HepG2 (cell line): Measurements from ENCODE around the gene GGA1. TPM values are rescaled to one million over a fixed set of nuclear protein-coding genes. Genes with fewer than 3 reads are reported as not detected.
A peak's percentile ranks its signal among the peaks of the same experiment; 100 is the strongest.

ENCODE experiments used
- EEA1 ChIP-seq: sonication (generic); formaldehyde crosslinking; IDR thresholded peaks from 2 replicates; pipeline ENCODE4 v1.5.1; 2020; ENCODE audit warnings: mild to moderate bottlenecking, missing genetic modification reagents, borderline replicate concordance
- KDM3A ChIP-seq: IDR thresholded peaks from 2 replicates; pipeline ENCODE4 v1.6.1; 2018; ENCODE audit warnings: low read depth, missing compliant biosample characterization
- MED1 ChIP-seq: sonication (generic); formaldehyde crosslinking; IDR thresholded peaks from 2 replicates; pipeline ENCODE4 v1.4.0; 2020; ENCODE audit warnings: missing genetic modification reagents
- NPAS2 ChIP-seq: sonication (generic); formaldehyde crosslinking; IDR thresholded peaks from 2 replicates; pipeline ENCODE4 v1.8.0; 2022; ENCODE audit warnings: mild to moderate bottlenecking, missing genetic modification reagents, borderline replicate concordance
- PBX3 ChIP-seq: sonication (generic); formaldehyde crosslinking; IDR thresholded peaks from 2 replicates; pipeline ENCODE4 v1.8.1; 2023; ENCODE audit warnings: missing genetic modification reagents, inconsistent platforms, borderline replicate concordance
- PCBP1 ChIP-seq: fragments of 200-400 bp; formaldehyde crosslinking; IDR thresholded peaks from 2 replicates; pipeline ENCODE4 v1.6.1; 2017; ENCODE audit warnings: mild to moderate bottlenecking, low read depth, low read length, borderline replicate concordance
- PHB2 ChIP-seq: fragments of 450-650 bp; IDR thresholded peaks from 2 replicates; pipeline ENCODE4 v1.6.1; 2018; ENCODE audit not compliant: partially characterized antibody
- POGK ChIP-seq: sonication (generic); formaldehyde crosslinking; conservative IDR thresholded peaks from 2 replicates; pipeline ENCODE4 v1.8.0; 2022; ENCODE audit warnings: mild to moderate bottlenecking, moderate library complexity, missing genetic modification reagents
- RBFOX2 ChIP-seq: fragments of 200-400 bp; formaldehyde crosslinking; IDR thresholded peaks from 2 replicates; pipeline ENCODE4 v1.6.1; 2017; ENCODE audit warnings: low read depth, mild to moderate bottlenecking, low read length
- SMC3 ChIP-seq: IDR thresholded peaks from 2 replicates; pipeline ENCODE4 v1.6.1; 2011; ENCODE audit warnings: low read length, improper control_type of control experiment
- TFDP2 ChIP-seq: sonication (generic); formaldehyde crosslinking; IDR thresholded peaks from 2 replicates; pipeline ENCODE4 v1.4.0; 2020; ENCODE audit warnings: missing genetic modification reagents
- ZBTB7B ChIP-seq: sonication (generic); formaldehyde crosslinking; IDR thresholded peaks from 2 replicates; pipeline ENCODE4 v1.4.0; 2020; ENCODE audit warnings: missing genetic modification reagents
- ZKSCAN5 ChIP-seq: sonication (generic); formaldehyde crosslinking; IDR thresholded peaks from 2 replicates; pipeline ENCODE4 v1.5.1; 2020; ENCODE audit warnings: mild to moderate bottlenecking, missing genetic modification reagents
- ZNF34 ChIP-seq: sonication (generic); formaldehyde crosslinking; IDR thresholded peaks from 2 replicates; pipeline ENCODE4 v1.4.0; 2020; ENCODE audit warnings: mild to moderate bottlenecking, missing genetic modification reagents, borderline replicate concordance
- ZNF687 ChIP-seq: sonication (generic); formaldehyde crosslinking; IDR thresholded peaks from 2 replicates; pipeline ENCODE4 v1.5.1; 2020; ENCODE audit warnings: mild to moderate bottlenecking, missing genetic modification reagents, moderate library complexity
- ZNF816 ChIP-seq: sonication (generic); formaldehyde crosslinking; IDR thresholded peaks from 2 replicates; pipeline ENCODE4 v1.8.0; 2022; ENCODE audit warnings: missing genetic modification reagents, mild to moderate bottlenecking, borderline replicate concordance
- ZZZ3 ChIP-seq: sonication (generic); formaldehyde crosslinking; IDR thresholded peaks from 2 replicates; pipeline ENCODE4 v1.4.0; 2020; ENCODE audit warnings: missing genetic modification reagents, mild to moderate bottlenecking, borderline replicate concordance
- polyA plus RNA-seq, 8 experiments: library from polyadenylated mRNA; depleted of rRNA in 3 of 8; stranded (reverse) in 7 of 8; unstranded in 1 of 8; fragments of >200 nt; fragmentation: Illumina TruSeq in 4 of 8; extraction: Trizol in 4 of 8; gene quantifications; 2 replicates each; pipeline versions ENCODE4 v1.2.1 to v1.2.3, GENCODE V29; 2011 to 2016; ENCODE audit warnings: low read depth in 4 of 8, missing spikeins in 1 of 8, mixed read lengths in 1 of 8; ENCODE audit not compliant: insufficient read depth in 1 of 8
- total RNA-seq, 5 experiments: library from RNA; depleted of rRNA; stranded (reverse); fragments of >200 nt; fragmentation: Illumina TruSeq; extraction: Trizol; gene quantifications; 2 replicates each; pipeline ENCODE4 v1.2.3, GENCODE V29; 2016; ENCODE audit warnings: low read depth in 1 of 5
- TF ChIP-seq, protein P1 (sequence below): sonication (generic); formaldehyde crosslinking; IDR thresholded peaks from 2 replicates; pipeline ENCODE4 v1.8.0; 2022; ENCODE audit warnings: low read depth, missing genetic modification reagents

GGA1 gene
- total and polyA plus RNA-seq, 2 of the 13 experiments (the other 11 are each of a cell fraction or from before 2014, with no cell fraction given), result 29.1 to 87.2 TPM

DNA sequence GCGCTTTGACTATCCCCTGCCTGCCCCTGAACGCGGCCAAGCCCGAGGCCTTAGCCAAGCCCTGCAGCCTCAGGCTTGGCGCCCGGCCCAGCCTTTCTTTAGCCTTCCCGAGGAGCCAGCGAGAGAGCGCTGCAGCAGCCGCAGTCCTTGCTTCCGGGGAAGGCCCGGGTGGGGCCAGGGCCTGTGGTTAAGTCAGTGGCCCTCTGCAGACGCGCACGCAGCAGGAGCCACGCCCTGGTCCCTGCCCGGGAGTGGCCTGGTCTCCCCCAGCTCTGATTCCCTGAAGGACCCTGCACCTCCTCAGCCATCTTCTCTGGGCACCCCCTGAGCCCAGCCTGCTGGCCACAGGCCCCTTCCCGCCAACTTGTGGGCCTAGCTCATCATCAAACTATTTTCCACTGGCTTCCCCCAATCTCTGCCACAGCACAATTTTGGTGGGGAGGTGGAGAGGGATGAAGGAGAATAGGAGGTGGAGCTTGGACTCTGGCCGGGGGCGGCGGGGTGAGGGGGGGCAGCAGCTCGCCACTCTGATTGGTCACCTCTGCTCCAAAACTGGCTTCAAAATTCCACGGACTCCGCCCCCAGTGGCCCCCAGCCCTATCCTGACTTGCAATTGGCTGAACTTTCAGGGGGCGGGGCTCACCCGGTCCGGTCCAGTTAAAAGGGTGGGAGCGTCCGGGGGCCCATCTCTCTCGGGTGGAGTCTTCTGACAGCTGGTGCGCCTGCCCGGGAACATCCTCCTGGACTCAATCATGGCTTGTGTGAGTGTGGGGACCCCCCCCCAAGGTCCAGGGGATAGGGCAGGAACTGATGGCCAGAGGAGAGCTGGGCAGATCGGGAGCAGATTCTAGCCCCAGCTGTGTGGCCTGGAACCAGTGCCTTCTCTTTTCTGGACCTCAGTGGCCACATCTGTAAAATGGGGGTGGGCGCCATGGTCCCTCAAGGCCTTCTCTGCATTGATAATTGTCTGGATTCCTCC lies 66.6 kb downstream of the GGA1 start, which contains the start of gene LGALS1 (continued):
- no peak for TF ChIP-seq KDM3A (CRISPR knock-in tag)
- TF ChIP-seq ZBTB7B (CRISPR knock-in tag), result peak; percentile 27; the same call in 1 of the 2 replicates
- TF ChIP-seq EEA1, result no peak
- TF ChIP-seq ZZZ3 (CRISPR knock-in tag), result no peak; the same call in 1 of the 2 replicates
- no peak for TF ChIP-seq ZNF816
- TF ChIP-seq, protein P1, sequence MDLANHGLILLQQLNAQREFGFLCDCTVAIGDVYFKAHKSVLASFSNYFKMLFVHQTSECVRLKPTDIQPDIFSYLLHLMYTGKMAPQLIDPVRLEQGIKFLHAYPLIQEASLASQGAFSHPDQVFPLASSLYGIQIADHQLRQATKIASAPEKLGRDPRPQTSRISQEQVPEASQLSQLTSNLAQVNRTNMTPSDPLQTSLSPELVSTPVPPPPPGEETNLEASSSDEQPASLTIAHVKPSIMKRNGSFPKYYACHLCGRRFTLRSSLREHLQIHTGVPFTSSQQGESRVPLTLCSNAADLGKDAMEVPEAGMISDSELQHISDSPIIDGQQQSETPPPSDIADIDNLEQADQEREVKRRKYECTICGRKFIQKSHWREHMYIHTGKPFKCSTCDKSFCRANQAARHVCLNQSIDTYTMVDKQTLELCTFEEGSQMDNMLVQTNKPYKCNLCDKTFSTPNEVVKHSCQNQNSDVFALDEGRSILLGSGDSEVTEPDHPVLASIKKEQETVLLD (CRISPR knock-in tag), result no peak
- no peak for TF ChIP-seq ZNF34 (CRISPR knock-in tag)
- TF ChIP-seq PCBP1, result no peak
- peak; percentile 91 for TF ChIP-seq ZNF687 (CRISPR knock-in tag)
- TF ChIP-seq RBFOX2, result peak; percentile 43
- 0 out of 2 replicates have a peak, but pooled peaks have one; percentile 18 for TF ChIP-seq POGK (CRISPR knock-in tag)
- TF ChIP-seq MED1 (CRISPR knock-in tag), result peak; percentile 49
- TF ChIP-seq ZKSCAN5 (CRISPR knock-in tag), result no peak
- TF ChIP-seq TFDP2, result peak; percentile 28
- no peak for TF ChIP-seq PHB2
- TF ChIP-seq PBX3 (CRISPR knock-in tag), result no peak
- TF ChIP-seq SMC3, result no peak
- TF ChIP-seq NPAS2 (CRISPR knock-in tag), result no peak
